ENCODE data around the gene MBP. TPM values are rescaled to one million over a fixed set of nuclear protein-coding genes. Genes with fewer than 3 reads are reported as not detected.

The MBP gene
- total and polyA plus RNA-seq, 2 of the 13 experiments (the other 11 are each of a cell fraction or from before 2014, with no cell fraction given), result 5.0 to 8.5 TPM

- no peak for TF ChIP-seq ZNF136 (CRISPR knock-in tag; IDR thresholded peaks at IDR 0.05; ENCODE audit: low read depth)
- TF ChIP-seq ATF7 (IDR thresholded peaks at IDR 0.05), result no peak
- no peak for TF ChIP-seq ATF7 (CRISPR knock-in tag; IDR thresholded peaks at IDR 0.05)
- no peak for TF ChIP-seq PAWR (CRISPR knock-in tag; IDR thresholded peaks at IDR 0.05; ENCODE audit: borderline replicate concordance)
- TF ChIP-seq ZNF788 (CRISPR knock-in tag; IDR thresholded peaks at IDR 0.05; ENCODE audit: borderline replicate concordance), result peak; percentile 56; the same call in 1 of the 2 replicates
- TF ChIP-seq ZNF775 (CRISPR knock-in tag; IDR thresholded peaks at IDR 0.05; ENCODE audit: borderline replicate concordance), result no peak
- TF ChIP-seq ERF (CRISPR knock-in tag; IDR thresholded peaks at IDR 0.05), result peak; percentile 42; the same call in 1 of the 2 replicates
- TF ChIP-seq RBFOX2 (IDR thresholded peaks at IDR 0.05; ENCODE audit: low read depth, low read length), result peak; percentile 75
- TF ChIP-seq GTF2F1 (IDR thresholded peaks at IDR 0.05; ENCODE audit: low read length), result no peak
- TF ChIP-seq SOX6 (IDR thresholded peaks at IDR 0.05), result no peak
- TF ChIP-seq SOX6 (CRISPR knock-in tag; IDR thresholded peaks at IDR 0.05), result peak; percentile 91
- TF ChIP-seq ZNF260 (CRISPR knock-in tag; IDR thresholded peaks at IDR 0.05; ENCODE audit: borderline replicate concordance, low read depth), result no peak
- TF ChIP-seq ZNF235 (CRISPR knock-in tag; IDR thresholded peaks at IDR 0.05; ENCODE audit: borderline replicate concordance), result no peak
- TF ChIP-seq ZNF777 (CRISPR knock-in tag; IDR thresholded peaks at IDR 0.05), result peak; percentile 48; the same call in 1 of the 2 replicates
- TF ChIP-seq ZNF501 (CRISPR knock-in tag; IDR thresholded peaks at IDR 0.05), result peak; percentile 69; the same call in 1 of the 2 replicates
- no peak for TF ChIP-seq EEA1 (CRISPR knock-in tag; IDR thresholded peaks at IDR 0.05; ENCODE audit: borderline replicate concordance)
- 0 out of 2 replicates have a peak, but pooled peaks have one; percentile 40 for TF ChIP-seq MXD3 (CRISPR knock-in tag; IDR thresholded peaks at IDR 0.05)
- 0 out of 2 replicates have a peak, but pooled peaks have one; percentile 37 for TF ChIP-seq WIZ (CRISPR knock-in tag; IDR thresholded peaks at IDR 0.05)
- no peak for TF ChIP-seq ZNF256 (CRISPR knock-in tag; conservative IDR thresholded peaks at IDR 0.05)
- TF ChIP-seq RARG (CRISPR knock-in tag; IDR thresholded peaks at IDR 0.05; ENCODE audit: low read depth), result no peak
- TF ChIP-seq ZNF737 (CRISPR knock-in tag; IDR thresholded peaks at IDR 0.05; ENCODE audit: borderline replicate concordance), result no peak
These were observed 18.0 kb downstream of the MBP start (continued) for GRCh38 chr18:77114415-77115191.

Data from HepG2 (cell line).